ENCODE data around the gene CRLF2. TPM values are rescaled to one million over a fixed set of nuclear protein-coding genes. Genes with fewer than 3 reads are reported as not detected.

The CRLF2 gene
- total and polyA plus RNA-seq, 2 of the 8 experiments (the other 6 are each of a cell fraction or from before 2014, with no cell fraction given) = 0.06 TPM; not detected in 1

DNA sequence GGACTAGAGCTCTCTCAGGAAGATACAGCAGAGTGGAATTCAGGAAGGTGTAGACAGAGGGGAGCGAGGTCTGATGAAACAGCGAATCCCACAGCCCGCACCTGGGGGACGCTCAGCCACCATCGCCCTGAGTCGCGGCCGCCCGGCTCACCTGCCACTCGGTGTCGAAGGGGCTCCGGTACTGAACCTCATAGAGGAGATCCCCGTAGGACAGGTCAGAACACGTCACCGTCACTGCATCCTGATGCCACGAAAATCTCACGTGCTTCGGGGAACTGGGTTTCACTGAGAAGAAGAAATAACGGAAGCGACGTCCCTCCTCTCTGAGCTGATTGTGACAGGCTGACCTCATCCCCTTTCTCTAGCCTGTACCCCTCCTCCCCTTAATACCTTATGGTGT, 10.2 kb downstream of the CRLF2 start:
- Histone ChIP-seq H3K27ac (ENCODE audit: low read depth, low read length) (no peak overlapping the region), H3K79me1 (ENCODE audit: low read depth, low read length) (no peaks in the 10 kb centered on the region), H3K9ac (replicated peaks in 1 of 4; ENCODE audit: extremely low read depth in 1 of 4, low read depth in 3 of 4, low read length in 3 of 4) (no peak overlapping the region; a peak in 1 of 7 replicates), H3K23ac (ENCODE audit: insufficient read length) (no peak overlapping the region), H3K4me1 (replicated peaks in 1 of 4; ENCODE audit: control insufficient read depth in 3 of 4, insufficient read depth in 4 of 4, low read length in 3 of 4) (peaks cover 0 to 3% (median 0%) of the 10 kb centered on the region in 4 experiments; a peak in 2 of 7 replicates), H4K8ac (ENCODE audit: extremely low read depth, insufficient read depth, low read length) (no peak overlapping the region), H2AK5ac (ENCODE audit: low read depth, low read length) (no peak overlapping the region), H3K36me3 (ENCODE audit: control insufficient read depth in 2 of 4, insufficient read depth in 4 of 4, low read length in 3 of 4) (no peaks in the 10 kb centered on the region), H2BK15ac (ENCODE audit: low read length) (no peak overlapping the region), H3K79me2 (ENCODE audit: control insufficient read depth in 1 of 2, insufficient read depth in 2 of 2, low read length in 2 of 2) (no peaks in the 10 kb centered on the region), H3K4me3 (ENCODE audit: extremely low read depth in 1 of 4, insufficient read depth in 2 of 4, low read depth in 3 of 4, low read length in 4 of 4) (no peak overlapping the region), H4K5ac (ENCODE audit: insufficient read length, low read depth, low read length) (no peak overlapping the region), H3K23me2 (ENCODE audit: low read depth, low read length) (peaks cover 9% of the 10 kb centered on the region), H2BK20ac (ENCODE audit: low read length) (no peak overlapping the region), H2AFZ (ENCODE audit: low read length) (peak overlapping the region; percentile 84), H3K56ac (replicated peaks; ENCODE audit: insufficient read length, low read depth, low read length) (no peak overlapping the region), H2BK12ac (ENCODE audit: low read depth, low read length) (no peak overlapping the region), H4K20me1 (replicated peaks in 1 of 2; ENCODE audit: control insufficient read depth in 1 of 2, insufficient read depth in 2 of 2, low read length in 2 of 2) (no peaks in the 10 kb centered on the region), H3K18ac (ENCODE audit: extremely low read depth, low read length) (no peak overlapping the region), H2BK120ac (replicated peaks; ENCODE audit: low read depth, low read length) (no peak overlapping the region), H3K27me3 (replicated peaks in 1 of 4; ENCODE audit: control insufficient read depth in 3 of 4, extremely low read depth in 1 of 4, insufficient read depth in 3 of 4, low read length in 3 of 4) (no peaks in the 10 kb centered on the region), H4K91ac (replicated peaks; ENCODE audit: insufficient read length, low read length) (no peak overlapping the region), H3K4ac (replicated peaks; ENCODE audit: insufficient read length, low read depth, low read length) (no peak overlapping the region), H3K4me2 (ENCODE audit: insufficient read depth in 1 of 2, low read depth in 2 of 2, low read length in 2 of 2) (no peak overlapping the region), H2BK5ac (ENCODE audit: low read depth, low read length) (no peak overlapping the region), H3K14ac (ENCODE audit: insufficient read length) (no peak overlapping the region), H3K9me3 (ENCODE audit: insufficient read depth in 2 of 2, low read depth in 1 of 2, low read length in 1 of 2) (peaks cover 0 to 3% of the 10 kb centered on the region in 2 experiments; a peak in 1 of 4 replicates)
- FAIRE-seq = no peak
- WGBS, 2 experiments (ENCODE audit: extremely low coverage in 1 of 2, insufficient coverage in 1 of 2, insufficient read length in 1 of 2, insufficient replicate concordance in 2 of 2, low coverage in 1 of 2, low lambda C conversion rate in 2 of 2, missing lambda C conversion rate in 1 of 2) = 92% methylated on average over 20 of the region's 21 CpGs; no CpG with 5 or more reads in 1 of the 2 experiments
- ChIA-PET POLR2A (ENCODE audit: partially characterized antibody) (no interaction called here), CTCF (ENCODE audit: partially characterized antibody) (no interaction called here)
- DNase-seq (ENCODE audit: low read depth in 1 of 2, low spot score in 2 of 2) = no peak
- TF ChIP-seq NRF1 (IDR thresholded peaks at IDR 0.05; ENCODE audit: low read depth, low read length) = no peak
